ENCODE data around the gene SEC63.

Gene SEC63

GRCh38 chr6:107840636-107841274 lies 117.3 kb downstream of the SEC63 start:
- ChIA-PET POLR2A (no interaction called here), CTCF (interaction anchor here (0.6 kb wide), 1 partner anchor 843 kb away, joined by 4 read pairs; no protein-coding TSS in a partner anchor)
- no peak for TF ChIP-seq ELF4 (IDR thresholded peaks at IDR 0.05)
- TF ChIP-seq FOXA1 (IDR thresholded peaks at IDR 0.05) = no peak
- TF ChIP-seq L3MBTL2 (conservative IDR thresholded peaks at IDR 0.05) = no peak
- no peak for TF ChIP-seq SUZ12 (IDR thresholded peaks at IDR 0.05)
- TF ChIP-seq FOXK2 (IDR thresholded peaks at IDR 0.05) = no peak
- TF ChIP-seq CTBP1 (IDR thresholded peaks at IDR 0.05; ENCODE audit: borderline replicate concordance) = no peak
- no peak for DNase-seq (ENCODE audit: extremely low spot score)

- TF ChIP-seq ZNF384 (IDR thresholded peaks at IDR 0.05) (no peak), HDGF (IDR thresholded peaks at IDR 0.05; ENCODE audit: borderline replicate concordance) (no peak), ARNT (IDR thresholded peaks at IDR 0.05) (no peak), CTBP1 (IDR thresholded peaks at IDR 0.05; ENCODE audit: borderline replicate concordance) (no peak), FOXA1 (IDR thresholded peaks at IDR 0.05) (no peak), PKNOX1 (IDR thresholded peaks at IDR 0.05) (no peak), ELF4 (IDR thresholded peaks at IDR 0.05) (no peak), FOXM1 (IDR thresholded peaks at IDR 0.05; ENCODE audit: borderline replicate concordance) (no peak), SUZ12 (IDR thresholded peaks at IDR 0.05) (no peak), NFRKB (IDR thresholded peaks at IDR 0.05) (no peak), FOXK2 (IDR thresholded peaks at IDR 0.05) (no peak), BHLHE40 (IDR thresholded peaks at IDR 0.05; ENCODE audit: borderline replicate concordance) (no peak), LEF1 (IDR thresholded peaks at IDR 0.05; ENCODE audit: borderline replicate concordance) (no peak)
- CTCF ChIA-PET = no interaction called here
- no peak for DNase-seq (ENCODE audit: extremely low spot score)
- POLR2A ChIA-PET = no interaction called here
Measured at GRCh38 chr6:107833136-107833535, 124.9 kb downstream of the SEC63 start.

- CTCF ChIA-PET = interaction anchor here (1.4 kb wide), 1 partner anchor 16 kb away, joined by 3 read pairs; no protein-coding TSS in a partner anchor
- POLR2A ChIA-PET = no interaction called here
- TF ChIP-seq ELF4 (IDR thresholded peaks at IDR 0.05) (no peak), FOXM1 (IDR thresholded peaks at IDR 0.05; ENCODE audit: borderline replicate concordance) (no peak), CTBP1 (IDR thresholded peaks at IDR 0.05; ENCODE audit: borderline replicate concordance) (no peak), BHLHE40 (IDR thresholded peaks at IDR 0.05; ENCODE audit: borderline replicate concordance) (no peak)
- DNase-seq (ENCODE audit: extremely low spot score) = no peak
Measured at GRCh38 chr6:107832151-107833056, 125.6 kb downstream of the SEC63 start.

- ChIA-PET POLR2A (no interaction called here), CTCF (interaction anchor here (1.3 kb wide), 1 partner anchor 18 kb away, joined by 4 read pairs; no protein-coding TSS in a partner anchor)
- DNase-seq (ENCODE audit: extremely low spot score) = no peak
- TF ChIP-seq SUZ12 (IDR thresholded peaks at IDR 0.05) = no peak
- no peak for TF ChIP-seq FOXA1 (IDR thresholded peaks at IDR 0.05)
- TF ChIP-seq LEF1 (IDR thresholded peaks at IDR 0.05; ENCODE audit: borderline replicate concordance) = no peak
- TF ChIP-seq ARNT (IDR thresholded peaks at IDR 0.05) = no peak
- no peak for TF ChIP-seq SP1 (IDR thresholded peaks at IDR 0.05)
- TF ChIP-seq PKNOX1 (IDR thresholded peaks at IDR 0.05) = no peak
- no peak for TF ChIP-seq FOXK2 (IDR thresholded peaks at IDR 0.05)
- no peak for TF ChIP-seq ZNF384 (IDR thresholded peaks at IDR 0.05)
- no peak for TF ChIP-seq ELF4 (IDR thresholded peaks at IDR 0.05)
- TF ChIP-seq NFRKB (IDR thresholded peaks at IDR 0.05) = no peak
- no peak for TF ChIP-seq FOXM1 (IDR thresholded peaks at IDR 0.05; ENCODE audit: borderline replicate concordance)
- no peak for TF ChIP-seq BHLHE40 (IDR thresholded peaks at IDR 0.05; ENCODE audit: borderline replicate concordance)
Measured at GRCh38 chr6:107830060-107830459, 127.9 kb downstream of the SEC63 start.

GRCh38 chr6:107827541-107827940 lies 130.5 kb downstream of the SEC63 start:
- no peak for DNase-seq (ENCODE audit: extremely low spot score)
- TF ChIP-seq ZNF384 (IDR thresholded peaks at IDR 0.05) (no peak), HDGF (IDR thresholded peaks at IDR 0.05; ENCODE audit: borderline replicate concordance) (no peak), FOXK2 (IDR thresholded peaks at IDR 0.05) (no peak), SP1 (IDR thresholded peaks at IDR 0.05) (no peak), ARNT (IDR thresholded peaks at IDR 0.05) (no peak), NFRKB (IDR thresholded peaks at IDR 0.05) (no peak), PKNOX1 (IDR thresholded peaks at IDR 0.05) (no peak), ELF4 (IDR thresholded peaks at IDR 0.05) (no peak), FOXA1 (IDR thresholded peaks at IDR 0.05) (no peak), BHLHE40 (IDR thresholded peaks at IDR 0.05; ENCODE audit: borderline replicate concordance) (no peak), CTBP1 (IDR thresholded peaks at IDR 0.05; ENCODE audit: borderline replicate concordance) (no peak), FOXM1 (IDR thresholded peaks at IDR 0.05; ENCODE audit: borderline replicate concordance) (no peak), L3MBTL2 (conservative IDR thresholded peaks at IDR 0.05) (no peak), SUZ12 (IDR thresholded peaks at IDR 0.05) (no peak), LEF1 (IDR thresholded peaks at IDR 0.05; ENCODE audit: borderline replicate concordance) (no peak), TARDBP (IDR thresholded peaks at IDR 0.05) (no peak)
- ChIA-PET CTCF (no interaction called here), POLR2A (no interaction called here)
